Esophagus squamous epithelium (tissue), 5 donors: Measurements from ENCODE around the gene ZBTB38. TPM values are rescaled to one million over a fixed set of nuclear protein-coding genes. Genes with fewer than 3 reads are reported as not detected.

Source experiments
- DNase-seq: peaks from one replicate; lab custom pipeline; 2025; lab: John Stamatoyannopoulos, UW
- H3K27ac ChIP-seq, 4 donors: fragments of 200-600 bp; sonication (generic); one replicate each; pipeline ENCODE4 v1.5.1; 2016 to 2019; ENCODE audit warnings: mild to moderate bottlenecking in 1 of 4
- H3K27me3 ChIP-seq, 4 donors: fragments of 200-600 bp; sonication (generic); 1 replicate in 3 of 4; 2 replicates in 1 of 4; pipeline versions ENCODE4 v1.5.1 to v1.6.0; 2017 to 2021; ENCODE audit warnings: antibody characterized with exemption in 1 of 4
- H3K36me3 ChIP-seq, 3 donors: fragments of 200-600 bp; sonication (generic); one replicate each; pipeline ENCODE4 v1.5.1; 2016 to 2019
- H3K4me1 ChIP-seq, 3 donors: fragments of 200-600 bp; sonication (generic); one replicate each; pipeline ENCODE4 v1.5.1; 2017 to 2019
- H3K4me3 ChIP-seq, 4 donors: fragments of 200-600 bp; sonication (generic); 1 replicate in 3 of 4; 2 replicates in 1 of 4; pipeline ENCODE4 v1.5.1; 2016 to 2019; ENCODE audit warnings: mild to moderate bottlenecking in 2 of 4, moderate library complexity in 1 of 4
- H3K9me3 ChIP-seq, 3 donors: fragments of 200-600 bp; sonication (generic); one replicate each; pipeline ENCODE4 v1.5.1; 2016 to 2019
- CTCF ChIP-seq, 6 experiments: fragments of 450-650 bp in 4 of 6; fragments of 200-600 bp in 2 of 6; sonication (generic) in 2 of 6; IDR thresholded peaks; one replicate each; pipeline ENCODE4 v1.5.1; 2016 to 2019; ENCODE audit warnings: antibody characterized with exemption in 6 of 6, mild to moderate bottlenecking in 4 of 6, moderate library complexity in 4 of 6
- POLR2A ChIP-seq, 4 donors: fragments of 450-650 bp; IDR thresholded peaks; one replicate each; pipeline ENCODE4 v1.6.1; 2017; ENCODE audit warnings: antibody characterized with exemption in 4 of 4, mild to moderate bottlenecking in 4 of 4, moderate library complexity in 3 of 4
- WGBS, 2 donors: methylation state at CpG; one replicate each; pipeline ENCODE4 v1.1.5; 2018; 5-methylcytosine and 5-hydroxymethylcytosine counted together
- intact Hi-C: fragments of 100-400 bp; cut with DNase I; formaldehyde crosslinking; loops from one replicate; pipeline ENCODE4 v1.15.0; 2022
- total RNA-seq, 4 donors: library from RNA; depleted of rRNA; stranded (reverse); fragments of >200 nt; gene quantifications; one replicate each; pipeline ENCODE4 v1.1.0, GENCODE V29; 2016
- donor health status: DM: yes; HTN: yes; CAD: no.

Gene ZBTB38
- total RNA-seq, 4 donors from 2014 or later, result 15.6 to 54.4 (median 33.1) TPM

DNA sequence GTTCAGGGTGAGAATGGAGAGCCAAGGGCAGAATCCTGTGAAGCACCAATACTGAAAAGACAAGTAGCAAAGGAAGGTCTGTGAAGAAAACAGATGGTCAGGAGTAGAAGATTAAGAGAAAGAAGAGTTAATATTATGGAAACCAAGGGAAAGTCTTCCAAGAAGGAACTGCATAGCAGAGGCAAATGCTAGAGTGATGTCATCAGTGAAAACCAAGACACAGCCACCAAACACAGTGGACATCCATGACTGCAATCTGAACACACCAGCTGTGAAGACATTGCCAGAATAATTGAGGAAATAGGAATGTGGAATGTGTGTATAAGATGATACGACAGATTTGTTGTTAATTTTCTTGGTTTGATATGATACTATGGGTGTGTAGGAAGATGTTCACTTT is 26.8 kb upstream of the ZBTB38 start:
- 92 to 93% methylated on average over 1 of the region's 1 CpG for WGBS, 2 donors

GRCh38 chr3:141342386-141342785 is 25.9 kb upstream of the ZBTB38 start:
- intact Hi-C loops, result no loop called here

More for the DNA sequence above, 26.8 kb upstream of the ZBTB38 start:
- no peaks in the 10 kb centered on the region for H3K9me3 ChIP-seq
- no peaks in the 10 kb centered on the region for H3K4me1 ChIP-seq
- DNase-seq, result no peak
- no peak overlapping the region for H3K27ac ChIP-seq
- intact Hi-C loops, result no loop called here
- H3K4me3 ChIP-seq, result no peak overlapping the region
- no peaks in the 10 kb centered on the region for H3K36me3 ChIP-seq
- TF ChIP-seq POLR2A (IDR thresholded peaks at IDR 0.05) (no peak), CTCF (IDR thresholded peaks at IDR 0.05) (no peak)
- H3K27me3 ChIP-seq, result peaks cover 0 to 99% (median 0%) of the 10 kb centered on the region in 4 donors

DNA sequence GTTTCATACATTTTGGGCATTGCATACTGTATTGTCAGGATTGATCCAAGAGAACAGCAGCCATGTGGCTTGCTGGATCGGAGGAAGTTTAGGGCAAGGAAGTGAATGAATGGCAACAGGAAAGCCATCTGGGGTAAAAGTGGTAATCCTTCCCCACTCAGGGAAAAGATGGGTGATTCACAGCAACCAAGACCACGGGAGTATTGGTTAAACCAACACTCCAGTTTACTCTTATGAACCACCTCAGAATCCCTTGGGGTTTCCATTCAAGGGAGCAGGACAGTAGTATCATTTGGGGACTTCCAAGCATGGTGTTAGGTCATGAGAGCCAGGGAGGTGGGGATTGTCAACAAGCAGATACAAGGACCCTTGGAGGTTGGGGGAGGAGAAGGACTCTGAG is 25.2 kb upstream of the ZBTB38 start:
- H3K9me3 ChIP-seq, result no peaks in the 10 kb centered on the region
- intact Hi-C loops, result no loop called here
- no peak for DNase-seq
- H3K27ac ChIP-seq, result no peak overlapping the region
- WGBS, 2 donors, result 45 to 75% methylated on average over 2 of the region's 2 CpGs
- no peak overlapping the region for H3K4me3 ChIP-seq
- peaks cover 0 to 99% (median 0%) of the 10 kb centered on the region in 4 donors for H3K27me3 ChIP-seq
- no peaks in the 10 kb centered on the region for H3K36me3 ChIP-seq
- TF ChIP-seq POLR2A (IDR thresholded peaks at IDR 0.05), result no peak
- TF ChIP-seq CTCF (IDR thresholded peaks at IDR 0.05), result no peak
- H3K4me1 ChIP-seq, result no peaks in the 10 kb centered on the region

More at GRCh38 chr3:141342386-141342785, 25.9 kb upstream of the ZBTB38 start:
- no peaks in the 10 kb centered on the region for H3K4me1 ChIP-seq
- H3K27ac ChIP-seq, result no peak overlapping the region
- no peak overlapping the region for H3K4me3 ChIP-seq
- H3K9me3 ChIP-seq, result no peaks in the 10 kb centered on the region
- WGBS, 2 donors, result 75 to 79% methylated on average over 5 of the region's 5 CpGs
- TF ChIP-seq POLR2A (IDR thresholded peaks at IDR 0.05), result no peak
- no peak for TF ChIP-seq CTCF (IDR thresholded peaks at IDR 0.05)
- H3K36me3 ChIP-seq, result no peaks in the 10 kb centered on the region
- H3K27me3 ChIP-seq, result peaks cover 0 to 99% (median 0%) of the 10 kb centered on the region in 4 donors
- no peak for DNase-seq

GRCh38 chr3:141343865-141344271 is 24.4 kb upstream of the ZBTB38 start:
- intact Hi-C loops, result no loop called here
- Histone ChIP-seq H3K27me3 (peaks cover 0 to 99% (median 0%) of the 10 kb centered on the region in 4 donors), H3K4me3 (no peak overlapping the region), H3K4me1 (no peaks in the 10 kb centered on the region), H3K9me3 (no peaks in the 10 kb centered on the region), H3K36me3 (no peaks in the 10 kb centered on the region), H3K27ac (no peak overlapping the region)
- no peak for TF ChIP-seq POLR2A (IDR thresholded peaks at IDR 0.05)
- TF ChIP-seq CTCF (IDR thresholded peaks at IDR 0.05), result no peak
- no peak for DNase-seq
- WGBS, 2 donors, result 71 to 74% methylated on average over 2 to 3 of the region's 3 CpGs

DNA sequence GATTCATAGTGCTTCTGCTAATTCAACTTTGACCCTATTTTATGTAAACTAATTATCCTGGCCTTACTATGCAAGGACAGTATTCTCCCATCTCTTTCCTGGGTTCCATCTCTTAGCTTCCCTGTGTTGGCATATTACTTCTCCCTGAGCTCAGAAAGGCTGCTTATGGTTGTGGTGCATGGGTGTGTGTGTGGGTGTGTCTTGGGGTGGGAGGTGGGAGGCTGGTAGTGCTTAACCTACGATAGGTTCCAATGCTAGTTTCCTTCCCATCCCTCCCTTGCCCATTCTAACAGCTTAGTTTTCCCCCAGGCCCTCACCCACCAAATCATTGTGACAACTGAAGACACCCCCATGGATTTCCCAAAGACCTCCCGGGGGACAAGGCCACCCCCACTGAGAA is 22.8 kb upstream of the ZBTB38 start:
- intact Hi-C loops, result no loop called here
- no peaks in the 10 kb centered on the region for H3K9me3 ChIP-seq
- H3K27ac ChIP-seq, result no peak overlapping the region
- WGBS, 2 donors, result 78 to 83% methylated on average over 1 to 2 of the region's 2 CpGs
- no peak overlapping the region for H3K4me3 ChIP-seq
- no peak for DNase-seq
- peaks cover 0 to 100% (median 0%) of the 10 kb centered on the region in 4 donors for H3K27me3 ChIP-seq
- H3K36me3 ChIP-seq, result no peaks in the 10 kb centered on the region
- no peaks in the 10 kb centered on the region for H3K4me1 ChIP-seq
- TF ChIP-seq CTCF (IDR thresholded peaks at IDR 0.05) (no peak), POLR2A (IDR thresholded peaks at IDR 0.05) (no peak)
